ENCODE data around the gene LEMD2.

The LEMD2 gene

DNA sequence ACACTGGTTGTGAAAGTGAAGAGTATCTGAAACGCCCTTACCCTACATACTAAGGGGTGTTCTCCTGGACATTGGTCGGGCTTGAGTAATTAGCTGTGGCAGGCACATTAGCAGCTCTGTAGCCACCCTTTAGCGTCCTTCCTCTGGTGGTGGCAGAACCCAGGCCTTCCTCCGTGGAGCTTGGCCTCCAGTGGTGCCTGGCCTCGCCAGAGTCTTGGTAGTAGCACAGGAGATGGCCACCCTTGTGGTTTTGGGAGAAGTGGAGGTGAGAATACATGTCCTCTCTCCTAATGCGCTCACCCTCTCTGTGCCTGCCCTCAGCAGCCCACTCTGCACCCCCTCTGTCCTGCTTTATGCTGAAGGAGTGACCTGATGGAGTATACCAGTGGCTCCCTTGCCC lies 59.9 kb downstream of the LEMD2 start:
- H3K4me3 ChIP-seq (replicated peaks; ENCODE audit: low read depth, low read length) = no peak overlapping the region
- no peak for DNase-seq (ENCODE audit: extremely low read depth, low read depth)
- TF ChIP-seq CTCF (IDR thresholded peaks at IDR 0.05; ENCODE audit: low read depth, low read length, missing control alignments) = no peak

- no peak for TF ChIP-seq CTCF (IDR thresholded peaks at IDR 0.05; ENCODE audit: low read depth, low read length, missing control alignments)
- H3K4me3 ChIP-seq (replicated peaks; ENCODE audit: low read depth, low read length) = no peak overlapping the region
- DNase-seq (ENCODE audit: extremely low read depth, low read depth) = no peak
Measured at GRCh38 chr6:33728438-33728837, 60.5 kb downstream of the LEMD2 start.

DNA sequence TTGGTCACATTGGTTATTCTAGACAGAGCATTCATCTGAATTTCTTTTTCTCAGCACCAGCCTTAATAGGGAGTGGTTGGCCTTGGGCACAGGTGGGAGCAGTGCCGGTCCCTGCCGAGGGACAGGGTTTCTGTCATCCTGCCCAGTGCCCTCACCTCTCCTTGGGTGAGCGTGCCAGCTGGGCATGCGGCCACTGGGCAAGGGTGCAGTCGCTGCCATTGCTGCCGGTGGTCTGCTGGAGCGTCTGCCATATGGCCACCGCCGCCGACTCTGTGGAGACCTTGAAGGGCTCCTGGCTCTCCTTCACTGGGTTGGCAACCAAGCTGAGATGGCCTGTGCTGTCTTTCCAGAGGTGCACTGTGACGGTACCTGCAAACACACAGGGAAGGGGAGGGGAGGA lies 61.0 kb downstream of the LEMD2 start:
- TF ChIP-seq CTCF (IDR thresholded peaks at IDR 0.05; ENCODE audit: low read depth, low read length, missing control alignments) = no peak
- no peak for DNase-seq (ENCODE audit: extremely low read depth, low read depth)
- no peak overlapping the region for H3K4me3 ChIP-seq (replicated peaks; ENCODE audit: low read depth, low read length)

GRCh38 chr6:33727126-33727525 lies 61.8 kb downstream of the LEMD2 start:
- H3K4me3 ChIP-seq (replicated peaks; ENCODE audit: low read depth, low read length) = no peak overlapping the region
- TF ChIP-seq CTCF (IDR thresholded peaks at IDR 0.05; ENCODE audit: low read depth, low read length, missing control alignments) = no peak
- no peak for DNase-seq (ENCODE audit: extremely low read depth, low read depth)

DNA sequence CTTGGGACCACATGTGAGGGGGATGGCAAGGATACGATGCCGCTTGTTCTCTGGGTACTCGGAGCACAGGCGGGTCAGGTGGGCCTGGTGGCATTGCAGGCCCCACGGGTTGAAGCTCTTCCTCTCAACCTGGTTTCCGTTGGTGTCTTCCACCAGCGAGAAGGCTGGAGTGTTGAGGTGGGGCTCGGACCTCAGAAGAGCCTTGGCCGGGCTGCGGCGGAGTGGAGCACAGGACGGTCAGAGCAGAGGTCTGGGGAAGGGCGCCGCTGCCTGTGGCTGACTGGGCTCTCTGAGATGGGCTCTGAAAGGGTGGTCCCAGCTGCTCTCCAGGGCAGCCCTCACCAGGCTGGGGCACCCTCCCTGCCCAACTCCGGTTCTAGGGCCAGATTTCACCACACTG lies 62.2 kb downstream of the LEMD2 start:
- no peak for TF ChIP-seq CTCF (IDR thresholded peaks at IDR 0.05; ENCODE audit: low read depth, low read length, missing control alignments)
- DNase-seq (ENCODE audit: extremely low read depth, low read depth) = no peak
- H3K4me3 ChIP-seq (replicated peaks; ENCODE audit: low read depth, low read length) = no peak overlapping the region

- no peak overlapping the region for H3K4me3 ChIP-seq (replicated peaks; ENCODE audit: low read depth, low read length)
- TF ChIP-seq CTCF (IDR thresholded peaks at IDR 0.05; ENCODE audit: low read depth, low read length, missing control alignments) = no peak
- DNase-seq (ENCODE audit: extremely low read depth, low read depth) = no peak
Measured at GRCh38 chr6:33725891-33726673, 62.8 kb downstream of the LEMD2 start.

GRCh38 chr6:33725222-33725621 lies 63.7 kb downstream of the LEMD2 start:
- no peak for TF ChIP-seq CTCF (IDR thresholded peaks at IDR 0.05; ENCODE audit: low read depth, low read length, missing control alignments)
- no peak for DNase-seq (ENCODE audit: extremely low read depth, low read depth)
- H3K4me3 ChIP-seq (replicated peaks; ENCODE audit: low read depth, low read length) = no peak overlapping the region

All from HFF-Myc (cell line).